D721Med (cell line): ENCODE measurements around the gene TTC9B.

Source experiments
- DNase-seq: peaks from one replicate; pipeline ENCODE4 v3.0.0; 2011; ENCODE audit warnings: low spot score; ENCODE audit not compliant: insufficient read length
- FAIRE-seq: peaks from 2 replicates; lab custom pipeline; 2011; peaks lifted over from hg19 to GRCh38; lab: Jason Lieb, UNC
- TF ChIP-seq, protein P1 (sequence below): IDR thresholded peaks from 2 replicates; pipeline ENCODE4 v1.5.1; 2012; ENCODE audit warnings: mild to moderate bottlenecking, control low read depth; ENCODE audit not compliant: insufficient read depth; ENCODE audit errors: missing control alignments

TTC9B gene

GRCh38 chr19:40217934-40218890 lies at the start of gene TTC9B:
Gene TTC9B, minus strand, starts transcription at chr19:40218384. Its CDS starts 3 bp downstream, at chr19:40218381.
- DNase-seq = no peak
- no peak for FAIRE-seq

GRCh38 chr19:40267601-40267997 lies 49.4 kb upstream of the TTC9B start:
- TF ChIP-seq, protein P1, sequence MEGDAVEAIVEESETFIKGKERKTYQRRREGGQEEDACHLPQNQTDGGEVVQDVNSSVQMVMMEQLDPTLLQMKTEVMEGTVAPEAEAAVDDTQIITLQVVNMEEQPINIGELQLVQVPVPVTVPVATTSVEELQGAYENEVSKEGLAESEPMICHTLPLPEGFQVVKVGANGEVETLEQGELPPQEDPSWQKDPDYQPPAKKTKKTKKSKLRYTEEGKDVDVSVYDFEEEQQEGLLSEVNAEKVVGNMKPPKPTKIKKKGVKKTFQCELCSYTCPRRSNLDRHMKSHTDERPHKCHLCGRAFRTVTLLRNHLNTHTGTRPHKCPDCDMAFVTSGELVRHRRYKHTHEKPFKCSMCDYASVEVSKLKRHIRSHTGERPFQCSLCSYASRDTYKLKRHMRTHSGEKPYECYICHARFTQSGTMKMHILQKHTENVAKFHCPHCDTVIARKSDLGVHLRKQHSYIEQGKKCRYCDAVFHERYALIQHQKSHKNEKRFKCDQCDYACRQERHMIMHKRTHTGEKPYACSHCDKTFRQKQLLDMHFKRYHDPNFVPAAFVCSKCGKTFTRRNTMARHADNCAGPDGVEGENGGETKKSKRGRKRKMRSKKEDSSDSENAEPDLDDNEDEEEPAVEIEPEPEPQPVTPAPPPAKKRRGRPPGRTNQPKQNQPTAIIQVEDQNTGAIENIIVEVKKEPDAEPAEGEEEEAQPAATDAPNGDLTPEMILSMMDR = no peak
- DNase-seq = no peak
- FAIRE-seq = no peak

More at GRCh38 chr19:40217934-40218890, at the start of gene TTC9B:
- TF ChIP-seq, protein P1 = no peak

DNA sequence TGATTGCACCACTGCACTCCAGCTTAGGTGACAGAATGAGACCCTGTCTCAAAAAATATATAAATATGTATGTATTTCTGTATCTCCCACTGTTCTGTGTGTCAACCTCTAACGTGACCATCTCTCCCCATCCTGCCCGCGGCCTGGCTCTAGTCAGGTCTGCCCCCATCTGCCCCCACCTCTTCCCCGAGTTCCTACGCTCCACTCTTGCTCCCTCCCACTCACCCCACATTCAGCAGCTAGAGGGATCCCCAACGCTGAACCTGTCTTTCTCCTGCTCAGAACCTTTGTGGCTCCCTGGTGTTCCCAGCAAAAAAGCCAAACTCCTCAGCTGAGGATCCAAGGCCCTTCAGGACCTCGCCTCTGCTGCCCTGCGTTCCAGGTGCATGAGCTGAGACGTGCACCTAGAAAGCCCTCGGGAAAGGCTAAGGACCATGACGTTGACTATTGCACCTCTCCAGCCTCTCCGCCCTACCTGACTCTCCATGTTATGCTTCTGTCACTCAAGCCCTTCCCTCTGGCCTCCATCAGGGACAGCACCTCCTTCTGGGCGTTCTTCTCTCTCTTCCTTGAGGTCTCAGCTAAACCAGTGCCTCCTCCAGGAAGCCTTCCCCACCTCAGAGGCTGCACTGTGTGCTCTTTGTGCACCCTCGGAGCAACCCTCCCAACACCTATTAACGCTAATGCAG lies 48.9 kb upstream of the TTC9B start:
- TF ChIP-seq, protein P1 = no peak
- FAIRE-seq (no peak), DNase-seq (no peak)

DNA sequence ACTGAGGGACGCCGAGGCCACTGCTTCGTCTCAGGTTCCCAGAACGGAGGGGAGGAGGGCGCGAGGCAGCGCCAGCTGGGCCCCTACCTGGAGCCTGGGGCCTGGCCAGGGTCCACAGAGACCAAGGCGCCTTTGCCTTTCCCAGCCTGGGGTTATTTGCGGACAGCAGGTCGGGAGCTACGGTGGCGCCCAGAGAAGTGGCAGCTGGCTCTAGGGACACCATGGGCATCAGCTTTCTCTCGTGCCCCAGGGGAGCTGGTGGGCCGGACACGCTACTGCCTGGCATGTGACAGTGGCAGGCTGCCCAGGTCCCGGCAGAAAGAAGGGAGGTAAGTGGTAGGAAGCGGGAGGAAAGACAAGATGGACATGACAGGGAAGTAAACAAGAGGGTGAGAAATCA lies 47.9 kb upstream of the TTC9B start:
- TF ChIP-seq, protein P1 = no peak
- FAIRE-seq (no peak), DNase-seq (no peak)

- DNase-seq (no peak), FAIRE-seq (no peak)
- TF ChIP-seq, protein P1 = no peak
These were observed 47.5 kb upstream of the TTC9B start for GRCh38 chr19:40265763-40266099.

DNA sequence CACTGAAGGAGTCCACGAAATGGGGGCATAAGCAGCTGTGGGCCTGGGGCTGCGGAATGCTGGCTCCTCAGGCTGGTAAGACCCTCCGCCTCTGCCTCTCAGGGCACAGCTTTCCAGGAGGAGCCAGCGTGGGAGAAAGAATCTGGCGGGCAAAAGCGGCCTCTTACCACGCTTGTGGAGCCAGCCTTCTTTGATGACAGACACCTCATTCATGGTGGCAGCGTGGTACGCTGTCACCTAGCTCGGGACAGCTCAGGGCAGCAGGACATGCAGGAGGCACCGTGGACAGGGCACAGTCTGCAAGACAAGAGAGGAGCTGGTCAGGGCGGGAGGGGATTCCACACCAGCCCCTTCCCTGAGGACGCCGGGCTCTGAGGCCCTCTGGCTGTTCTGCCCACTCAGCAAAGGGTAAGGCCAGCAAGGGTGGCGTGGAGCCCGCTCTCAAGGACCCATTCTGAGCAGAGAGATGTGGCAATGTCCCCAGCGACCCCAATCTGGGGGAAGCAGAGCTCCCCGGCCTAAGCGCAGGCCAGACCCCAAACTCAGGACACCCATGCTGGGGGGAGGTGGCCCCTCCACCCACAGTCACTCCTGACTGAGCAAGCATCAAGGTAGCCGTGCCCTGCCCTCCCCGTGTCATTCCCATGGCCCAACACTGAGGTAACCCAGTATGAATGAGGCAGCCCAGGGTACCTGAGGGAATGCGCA lies 47.0 kb upstream of the TTC9B start:
- FAIRE-seq = no peak
- TF ChIP-seq, protein P1 = no peak

More for the DNA sequence above, 47.0 kb upstream of the TTC9B start:
- no peak for DNase-seq
